GOT3 (cell line): ENCODE results near the gene SLAMF1.
"Not testable (repeated sequence)": the region's sequence is repeated elsewhere in the genome, so short reads cannot be mapped to it uniquely, and the experiment has no call there.

ENCODE experiments used
- DNase-seq: peaks from one replicate; lab custom pipeline; 2025; ENCODE audit warnings: mixed read lengths; lab: John Stamatoyannopoulos, UW

The SLAMF1 gene

DNA sequence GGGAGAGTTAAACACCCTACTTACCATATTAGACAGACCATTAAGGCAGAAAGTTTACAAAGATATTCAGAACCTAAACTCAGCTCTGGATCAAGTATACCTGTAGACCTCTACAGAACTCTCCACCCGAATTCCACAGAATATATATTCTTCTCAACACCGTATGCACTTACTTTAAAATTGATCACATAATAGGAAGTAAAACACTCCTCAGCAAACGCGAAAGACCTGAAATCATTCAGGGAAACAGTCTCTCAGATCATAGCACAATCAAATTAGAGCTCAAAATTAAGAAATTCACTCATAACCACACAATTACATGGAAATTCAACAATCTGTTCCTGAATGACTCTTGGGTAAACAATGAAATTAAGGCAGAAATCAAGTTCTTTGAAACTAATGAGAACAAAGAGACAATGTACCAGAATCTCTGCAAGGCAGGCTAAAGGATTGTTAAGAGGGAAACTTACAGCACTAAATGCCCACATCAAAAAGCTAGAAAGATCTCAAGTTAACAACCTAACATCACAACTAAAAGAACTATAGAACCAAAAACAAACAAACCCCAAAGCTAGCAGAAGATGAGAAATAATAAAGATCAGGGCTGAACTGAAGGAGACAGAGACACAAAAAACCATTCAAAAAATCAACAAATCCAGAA lies 86.7 kb downstream of the SLAMF1 start:
- no peak for DNase-seq

DNA sequence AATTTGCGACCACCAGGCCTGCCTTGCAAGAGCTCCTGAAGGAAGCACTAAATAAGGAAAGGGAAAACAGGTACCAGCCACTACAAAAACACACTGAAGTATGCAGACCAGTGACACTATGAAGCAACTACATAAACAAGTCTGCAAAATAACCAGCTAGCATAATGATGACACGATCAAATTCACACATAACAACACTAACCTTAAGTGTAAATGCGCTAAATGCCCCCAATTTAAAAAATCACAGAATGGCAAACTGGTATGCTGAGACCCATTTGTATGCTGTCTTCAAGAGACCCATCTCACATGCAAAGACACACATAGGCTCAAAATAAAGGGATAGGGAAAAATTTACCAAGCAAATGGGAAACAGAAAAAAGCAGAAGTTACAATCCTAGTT lies 87.4 kb downstream of the SLAMF1 start:
- DNase-seq: not testable (repeated sequence)

DNA sequence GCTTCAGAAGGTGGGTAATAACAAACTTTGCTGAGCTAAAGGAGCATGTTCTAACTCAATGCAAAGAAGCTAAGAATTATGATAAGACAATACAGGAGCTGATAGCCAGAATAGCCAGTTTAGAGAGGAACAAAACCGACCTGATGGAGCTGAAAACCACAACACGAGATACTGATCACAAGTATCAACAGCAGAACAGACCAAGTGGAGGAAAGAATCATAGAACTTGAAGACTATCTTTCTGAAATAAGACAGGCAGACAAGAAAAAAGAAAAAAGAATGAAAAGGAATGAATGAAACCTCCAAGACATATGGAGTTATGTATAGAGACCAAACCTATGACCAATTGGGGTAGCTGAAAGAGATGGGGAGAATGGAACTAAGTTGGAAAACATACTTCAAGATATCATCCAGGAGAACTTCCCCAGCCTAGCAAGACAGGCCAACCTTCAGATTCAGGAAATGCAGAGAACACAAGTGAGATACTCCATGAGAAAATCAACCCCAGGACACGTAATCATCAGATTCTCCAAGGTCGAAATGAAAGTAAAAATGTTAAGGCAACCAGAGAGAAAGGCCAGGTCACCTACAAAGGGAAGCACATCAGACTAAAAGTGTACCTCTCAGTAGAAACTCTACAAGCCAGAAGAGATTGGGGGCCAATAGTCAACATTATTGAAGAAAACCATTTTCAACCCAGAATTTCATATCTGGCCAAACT lies 88.0 kb downstream of the SLAMF1 start:
- no peak for DNase-seq
